Measurements from ENCODE around the gene EME1.
"Not testable (repeated sequence)": the region's sequence is repeated elsewhere in the genome, so short reads cannot be mapped to it uniquely, and the experiment has no call there.

Gene EME1

GRCh38 chr17:50426814-50427787 lies 54.1 kb downstream of the EME1 start:
- no peak for FAIRE-seq

DNA sequence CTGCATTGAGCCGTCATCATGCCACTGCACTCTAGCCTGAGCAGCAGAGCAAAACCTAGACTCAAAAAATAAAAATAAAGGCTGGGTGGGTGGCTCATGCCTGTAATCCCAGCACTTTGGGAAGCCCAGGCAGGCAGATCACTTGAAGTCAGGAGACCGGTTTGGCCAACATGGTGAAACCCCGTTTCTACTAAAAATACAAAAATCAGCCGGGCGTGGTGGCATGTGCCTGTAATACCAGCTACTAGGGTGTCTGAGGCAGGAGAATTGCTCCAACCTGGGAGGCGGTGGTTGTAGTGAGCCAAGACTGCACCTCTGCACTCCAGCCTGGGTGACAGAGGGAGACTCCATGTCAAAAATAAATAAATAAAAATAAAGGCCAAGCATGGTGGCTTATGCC lies 55.1 kb downstream of the EME1 start:
- FAIRE-seq, result not testable (repeated sequence)

DNA sequence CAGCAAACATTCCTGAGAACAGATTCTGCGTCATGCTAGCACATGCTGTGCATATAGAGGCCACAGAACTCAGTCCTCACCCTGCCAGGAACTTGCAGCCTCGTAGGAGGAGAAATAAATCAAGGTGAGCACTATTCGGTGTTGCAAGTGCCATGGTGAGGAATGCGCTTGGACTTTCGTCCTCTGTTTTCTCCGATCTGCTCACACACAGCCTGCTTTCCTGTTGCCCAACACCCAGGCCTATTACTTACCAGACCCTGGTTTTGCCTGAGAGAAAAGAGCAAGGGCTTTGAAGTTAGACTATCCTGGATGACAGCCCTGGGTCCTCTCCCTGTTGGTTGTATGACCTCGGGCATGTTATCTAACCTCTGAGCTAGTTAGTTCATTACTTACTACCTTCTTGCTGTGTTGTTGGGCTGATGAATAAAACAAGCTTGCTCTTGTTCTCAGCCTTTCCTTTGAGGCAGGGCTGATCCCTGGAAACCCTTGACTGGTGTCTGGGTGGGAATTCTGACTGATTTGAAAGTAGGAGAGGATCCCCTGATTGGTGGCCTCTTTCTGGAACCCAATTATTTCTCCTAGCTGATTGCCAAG lies 55.9 kb downstream of the EME1 start:
- no peak for FAIRE-seq

GRCh38 chr17:50429793-50430192 lies 56.8 kb downstream of the EME1 start:
- no peak for FAIRE-seq
